OCI-M1 (cell line): ENCODE data around the gene ABCC2.
"Not testable (repeated sequence)": the region's sequence is repeated elsewhere in the genome, so short reads cannot be mapped to it uniquely, and the experiment has no call there.

ENCODE experiments used
- DNase-seq: peaks from one replicate; lab custom pipeline; 2025; lab: John Stamatoyannopoulos, UW

The ABCC2 gene

GRCh38 chr10:99782447-99783286 is at the start of gene ABCC2:
Gene ABCC2, plus strand, starts transcription at chr10:99782640. Its CDS starts 205 bp downstream, at chr10:99782845.
- DNase-seq = no peak

- no peak for DNase-seq
Observed at GRCh38 chr10:99733366-99733765, 49.1 kb upstream of the ABCC2 start.

- not testable (repeated sequence) for DNase-seq
Observed at GRCh38 chr10:99734111-99734510, 48.3 kb upstream of the ABCC2 start.

- peak; percentile 26 for DNase-seq
Observed at GRCh38 chr10:99740260-99740659, 42.2 kb upstream of the ABCC2 start.

- DNase-seq = no peak
Observed at GRCh38 chr10:99740933-99741559, 41.4 kb upstream of the ABCC2 start.

GRCh38 chr10:99742254-99742653 is 40.2 kb upstream of the ABCC2 start:
- DNase-seq = no peak

GRCh38 chr10:99742701-99743100 is 39.7 kb upstream of the ABCC2 start:
- no peak for DNase-seq

DNA sequence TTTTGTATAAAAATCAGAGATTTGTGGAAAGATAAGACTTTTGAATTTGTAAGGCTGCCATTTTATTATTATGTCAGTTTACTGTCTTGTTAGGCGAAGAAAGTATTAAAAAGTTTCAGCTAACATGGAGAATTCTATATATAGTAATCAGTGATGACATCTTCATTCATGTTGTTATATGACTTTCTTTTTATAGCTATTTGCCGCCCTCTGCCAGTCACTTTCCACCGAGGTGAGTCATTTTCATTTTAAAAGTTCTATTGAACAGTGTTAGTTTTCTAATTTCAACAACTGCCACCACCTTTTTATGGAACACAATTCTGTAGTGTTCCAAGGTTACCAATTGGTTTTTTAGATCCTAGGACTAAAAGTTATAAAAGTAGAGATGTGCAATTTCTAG is 38.6 kb upstream of the ABCC2 start:
- DNase-seq = no peak

GRCh38 chr10:99746166-99746565 is 36.3 kb upstream of the ABCC2 start:
- not testable (repeated sequence) for DNase-seq

DNA sequence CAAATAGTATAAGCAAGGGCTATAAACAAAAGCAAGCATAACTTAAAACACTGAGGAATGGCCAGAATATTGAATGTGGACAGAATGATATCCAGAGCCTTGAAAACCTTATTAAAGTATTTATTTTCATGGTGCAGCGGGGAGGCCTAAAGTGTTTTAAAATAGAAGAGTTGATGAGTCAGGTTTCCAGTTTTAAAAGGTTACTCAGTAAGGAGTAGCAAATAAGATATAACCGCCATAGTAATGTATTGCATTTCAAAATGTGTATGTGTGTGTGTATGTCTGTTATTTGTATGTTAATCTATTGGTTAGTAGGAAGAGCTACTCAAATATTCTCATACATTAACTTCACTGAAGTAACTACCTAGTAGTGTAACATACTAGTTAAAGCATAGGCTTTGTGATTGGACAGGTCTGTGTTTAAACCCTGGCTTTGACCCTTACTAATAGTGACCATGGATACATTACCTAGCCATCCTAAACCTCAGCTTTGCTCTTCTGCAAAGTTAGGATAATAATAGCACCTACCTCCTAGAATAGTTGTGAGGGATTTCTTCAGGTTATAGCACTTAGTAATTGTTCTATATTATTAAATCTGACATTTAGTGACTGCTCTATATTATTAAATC is 33.5 kb upstream of the ABCC2 start:
- DNase-seq = no peak

GRCh38 chr10:99750641-99751040 is 31.8 kb upstream of the ABCC2 start:
- DNase-seq = no peak

- DNase-seq = no peak
Observed at GRCh38 chr10:99754670-99755069, 27.8 kb upstream of the ABCC2 start.

DNA sequence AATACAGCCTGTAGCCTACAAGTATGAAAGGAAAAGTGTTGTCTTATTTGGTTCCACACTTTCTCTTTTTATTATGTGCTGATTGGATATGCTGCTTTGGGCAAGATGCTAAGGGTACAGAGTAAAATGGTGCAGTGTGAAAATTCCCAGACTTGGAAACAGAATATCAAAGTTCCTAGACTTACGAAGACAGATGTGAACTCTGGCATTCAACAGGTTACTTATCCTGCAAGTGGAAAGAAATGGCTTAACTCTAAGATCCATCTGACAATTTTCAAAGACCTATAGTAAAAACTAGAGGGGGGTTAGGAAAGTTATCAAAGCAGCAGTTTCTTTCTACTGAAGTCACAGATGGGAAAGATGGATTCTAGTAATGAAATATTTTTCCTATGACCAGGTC is 26.3 kb upstream of the ABCC2 start:
- no peak for DNase-seq

DNA sequence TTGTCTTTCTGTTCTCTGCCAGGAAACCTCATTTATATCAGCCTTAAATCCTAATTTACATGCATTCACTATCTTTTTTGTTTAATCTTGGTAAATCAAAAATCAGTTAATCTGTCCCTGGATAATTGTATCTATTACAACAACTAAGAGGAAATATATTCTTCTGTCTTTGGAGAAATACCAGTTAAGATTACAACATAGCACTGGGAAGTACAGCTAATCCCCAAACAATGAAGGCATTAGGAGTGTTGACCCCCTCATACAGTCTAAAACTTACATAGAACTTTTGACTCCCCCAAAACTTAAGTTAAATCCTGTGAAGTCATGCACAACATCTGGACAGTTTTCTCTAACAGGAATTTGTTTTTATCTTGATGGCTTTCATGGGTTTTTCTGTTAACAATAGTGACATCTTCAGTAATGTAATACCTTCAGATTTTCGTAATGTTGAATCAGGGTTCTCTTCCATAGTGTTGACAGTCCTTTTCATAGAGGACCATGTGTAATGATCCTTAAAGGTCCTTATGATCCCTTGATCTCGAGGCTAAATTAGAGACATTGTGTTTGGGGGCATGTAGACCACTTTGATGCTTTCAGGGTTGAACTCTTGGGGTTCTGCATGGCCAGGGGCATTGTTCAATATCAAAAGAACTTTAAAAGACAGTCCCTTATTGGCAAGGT is 24.1 kb upstream of the ABCC2 start:
- DNase-seq = no peak

DNA sequence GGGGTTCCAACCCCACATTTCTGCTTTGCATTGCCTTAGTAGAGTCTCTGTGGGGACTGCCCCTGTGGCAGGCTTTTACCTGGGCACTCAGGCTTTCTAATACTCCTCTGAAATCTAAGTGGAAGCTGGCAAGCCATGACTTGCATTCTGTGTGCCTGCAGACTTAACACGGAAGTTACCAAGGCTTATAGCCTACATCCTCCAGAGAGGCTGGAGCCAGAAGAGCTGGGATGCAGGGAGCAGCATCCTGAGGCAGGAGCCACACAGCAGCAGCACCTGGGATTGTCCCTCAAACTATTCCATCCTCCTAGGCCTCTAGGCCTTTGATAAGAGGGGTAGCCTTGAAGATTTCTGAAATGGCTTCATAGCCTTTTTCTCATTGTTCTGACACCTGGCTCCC is 22.1 kb upstream of the ABCC2 start:
- no peak for DNase-seq

DNA sequence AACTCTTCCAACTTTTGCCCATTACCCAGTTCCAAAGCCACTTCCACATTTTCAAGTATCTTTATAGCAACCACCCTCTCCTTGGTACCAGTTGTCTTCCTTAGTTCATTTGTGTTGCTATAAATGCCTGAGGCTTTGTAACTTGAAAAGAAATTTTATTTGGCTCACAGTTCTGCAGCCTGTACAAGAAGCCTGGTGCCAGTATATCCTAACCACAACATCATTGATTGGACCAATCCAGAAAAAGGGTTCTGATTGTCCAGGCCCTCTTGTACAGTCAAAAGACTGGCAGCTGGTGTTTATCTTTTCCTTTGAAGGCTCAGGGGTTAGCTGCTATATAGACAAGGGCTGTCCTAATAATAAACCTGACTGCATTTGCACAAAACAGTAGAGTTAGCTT is 21.1 kb upstream of the ABCC2 start:
- DNase-seq = no peak

GRCh38 chr10:99765672-99766301 is 16.7 kb upstream of the ABCC2 start:
- DNase-seq = no peak

DNA sequence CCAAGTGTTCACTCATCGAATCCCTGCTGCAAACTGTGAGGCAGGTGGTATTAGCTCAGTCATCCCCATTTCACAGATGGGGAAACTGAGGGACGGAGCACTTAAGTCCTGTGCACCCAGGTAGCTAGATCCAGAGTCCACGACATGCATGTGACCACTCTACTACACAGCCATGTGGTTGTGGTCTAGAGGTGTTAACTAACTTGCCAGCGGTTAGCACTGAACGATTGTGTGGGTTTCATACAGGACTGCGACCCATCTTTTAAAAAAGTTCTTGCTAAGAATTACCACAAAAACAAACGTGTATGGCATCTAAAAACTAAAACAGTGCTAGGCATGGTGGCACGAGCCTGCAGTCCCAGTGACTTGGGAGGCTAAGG is 16.1 kb upstream of the ABCC2 start:
- no peak for DNase-seq

- no peak for DNase-seq
Observed at GRCh38 chr10:99767901-99768300, 14.5 kb upstream of the ABCC2 start.

DNA sequence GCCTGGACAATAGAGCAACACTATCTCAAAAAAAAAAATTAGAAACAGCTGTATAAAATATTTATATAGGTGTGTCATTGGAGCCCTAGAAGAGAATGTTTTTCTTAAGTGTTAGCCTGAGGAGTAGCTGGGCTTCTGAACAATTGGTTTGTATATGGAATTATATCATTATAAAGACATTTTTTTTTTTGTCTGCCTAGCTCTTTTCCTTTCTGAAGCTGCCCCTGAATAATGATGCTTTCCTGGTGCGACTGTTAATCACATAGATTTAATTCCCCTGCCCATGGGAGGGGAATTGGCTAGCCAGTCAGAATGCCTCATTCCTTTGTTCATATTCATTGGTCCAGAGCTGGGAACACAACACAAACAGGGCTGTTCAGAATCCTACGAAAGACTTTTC is 13.9 kb upstream of the ABCC2 start:
- no peak for DNase-seq

DNA sequence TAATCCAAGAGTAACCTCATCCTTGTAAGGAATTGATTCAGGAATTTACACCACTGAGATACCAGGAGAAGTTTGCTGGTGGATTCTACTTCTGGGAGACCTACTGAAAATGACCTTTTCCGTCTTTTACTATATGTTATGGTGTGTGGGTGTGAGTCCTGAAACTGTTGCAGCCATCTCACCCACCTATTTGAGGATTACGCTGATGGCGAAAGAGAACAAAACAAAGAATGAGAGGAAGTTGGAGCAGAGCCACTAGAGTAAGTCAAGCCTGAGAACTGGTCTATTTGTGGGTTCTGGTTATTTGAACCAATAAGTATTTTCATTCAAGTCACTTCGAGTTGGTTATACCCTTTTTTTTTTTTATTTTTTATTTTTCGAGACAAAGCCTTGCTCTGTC is 12.7 kb upstream of the ABCC2 start:
- no peak for DNase-seq

GRCh38 chr10:99770408-99771045 is 11.9 kb upstream of the ABCC2 start:
- no peak for DNase-seq
